A549 (cell line): Measurements from ENCODE around the gene MED26.

ENCODE experiments used
- CEBPB ChIP-seq, 2 experiments: fragments of >200 bp in 1 of 2; sonication (Bioruptor Twin) in 1 of 2; formaldehyde crosslinking in 1 of 2; IDR thresholded peaks; 2 replicates each; pipeline ENCODE4 v1.6.1; 2012 to 2016
- CHD2 ChIP-seq: fragments of 150-350 bp; IDR thresholded peaks from 2 replicates; pipeline ENCODE4 v1.6.1; 2014; ENCODE audit warnings: low read length; ENCODE audit not compliant: partially characterized antibody
- EHMT2 ChIP-seq: fragments of 200-600 bp; sonication (generic); IDR thresholded peaks from 2 replicates; pipeline ENCODE4 v1.6.1; 2016; ENCODE audit warnings: antibody characterized with exemption, low read depth, mild to moderate bottlenecking, moderate library complexity
- EP300 ChIP-seq, 2 experiments: fragments of >200 bp; sonication (Bioruptor Twin); formaldehyde crosslinking; IDR thresholded peaks; 2 replicates in 1 of 2; 3 replicates in 1 of 2; pipeline ENCODE4 v1.6.1; 2016 to 2017
- RAD21 ChIP-seq, 2 experiments: fragments of >200 bp in 1 of 2; sonication (Bioruptor Twin) in 1 of 2; formaldehyde crosslinking in 1 of 2; IDR thresholded peaks in 1 of 2; conservative IDR thresholded peaks in 1 of 2; 2 replicates in 1 of 2; 3 replicates in 1 of 2; pipeline ENCODE4 v1.6.1; 2012 to 2018; ENCODE audit warnings: inconsistent platforms in 1 of 2
- RCOR1 ChIP-seq: fragments of 150-350 bp; IDR thresholded peaks from 2 replicates; pipeline ENCODE4 v1.6.1; 2014; ENCODE audit warnings: antibody characterized with exemption, low read length, low read depth
- RFX5 ChIP-seq: fragments of 450-650 bp; IDR thresholded peaks from 2 replicates; pipeline ENCODE4 v1.7.1; 2014; ENCODE audit warnings: antibody characterized with exemption, mild to moderate bottlenecking, moderate library complexity
- TF ChIP-seq, protein P1 (sequence below): fragments of 200-600 bp; sonication (generic); IDR thresholded peaks from 2 replicates; pipeline ENCODE4 v1.6.1; 2016; ENCODE audit warnings: antibody characterized with exemption, mild to moderate bottlenecking, moderate library complexity
- TF ChIP-seq, protein P2 (sequence below): fragments of >200 bp; sonication (Bioruptor Twin); formaldehyde crosslinking; IDR thresholded peaks from 3 replicates; pipeline ENCODE4 v1.5.1; 2016

DNA sequence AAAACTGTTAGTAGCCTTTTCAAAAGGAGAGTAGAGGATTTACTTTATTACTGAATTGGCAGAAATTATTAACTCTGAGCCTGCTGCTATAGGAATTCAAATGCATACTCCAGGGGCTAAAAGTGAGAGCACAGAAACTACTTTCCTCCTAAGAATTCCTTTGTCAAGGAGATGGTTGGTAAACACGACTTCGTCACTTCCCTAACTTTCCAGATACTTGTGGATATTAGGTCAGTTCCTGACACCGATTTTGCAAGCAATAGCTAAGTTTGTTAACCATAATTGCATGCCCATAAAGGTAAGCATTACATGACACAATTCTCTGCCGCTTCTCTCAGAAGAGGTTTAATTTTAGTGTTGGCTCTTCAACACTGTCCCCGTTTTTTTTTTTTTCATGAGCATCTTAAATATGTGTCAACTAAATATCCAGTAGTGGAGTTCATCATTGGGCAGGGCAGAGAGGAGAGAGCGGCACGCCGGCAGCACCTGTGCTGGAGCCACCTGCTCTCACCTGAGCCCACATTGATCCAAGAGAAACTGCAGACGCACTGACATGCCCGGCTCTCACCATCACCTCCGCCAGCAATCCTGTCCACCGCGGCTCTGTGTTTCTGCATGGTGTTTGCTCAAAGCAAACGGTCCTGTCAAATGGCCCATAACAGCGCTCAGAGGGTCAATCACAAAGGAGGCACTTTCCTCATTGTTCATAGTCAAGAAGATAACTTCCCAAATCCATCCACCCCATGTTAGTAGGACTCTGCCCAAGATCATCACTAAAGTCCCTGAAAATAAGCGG, 2.6 kb downstream of the MED26 start:
- TF ChIP-seq, protein P1, sequence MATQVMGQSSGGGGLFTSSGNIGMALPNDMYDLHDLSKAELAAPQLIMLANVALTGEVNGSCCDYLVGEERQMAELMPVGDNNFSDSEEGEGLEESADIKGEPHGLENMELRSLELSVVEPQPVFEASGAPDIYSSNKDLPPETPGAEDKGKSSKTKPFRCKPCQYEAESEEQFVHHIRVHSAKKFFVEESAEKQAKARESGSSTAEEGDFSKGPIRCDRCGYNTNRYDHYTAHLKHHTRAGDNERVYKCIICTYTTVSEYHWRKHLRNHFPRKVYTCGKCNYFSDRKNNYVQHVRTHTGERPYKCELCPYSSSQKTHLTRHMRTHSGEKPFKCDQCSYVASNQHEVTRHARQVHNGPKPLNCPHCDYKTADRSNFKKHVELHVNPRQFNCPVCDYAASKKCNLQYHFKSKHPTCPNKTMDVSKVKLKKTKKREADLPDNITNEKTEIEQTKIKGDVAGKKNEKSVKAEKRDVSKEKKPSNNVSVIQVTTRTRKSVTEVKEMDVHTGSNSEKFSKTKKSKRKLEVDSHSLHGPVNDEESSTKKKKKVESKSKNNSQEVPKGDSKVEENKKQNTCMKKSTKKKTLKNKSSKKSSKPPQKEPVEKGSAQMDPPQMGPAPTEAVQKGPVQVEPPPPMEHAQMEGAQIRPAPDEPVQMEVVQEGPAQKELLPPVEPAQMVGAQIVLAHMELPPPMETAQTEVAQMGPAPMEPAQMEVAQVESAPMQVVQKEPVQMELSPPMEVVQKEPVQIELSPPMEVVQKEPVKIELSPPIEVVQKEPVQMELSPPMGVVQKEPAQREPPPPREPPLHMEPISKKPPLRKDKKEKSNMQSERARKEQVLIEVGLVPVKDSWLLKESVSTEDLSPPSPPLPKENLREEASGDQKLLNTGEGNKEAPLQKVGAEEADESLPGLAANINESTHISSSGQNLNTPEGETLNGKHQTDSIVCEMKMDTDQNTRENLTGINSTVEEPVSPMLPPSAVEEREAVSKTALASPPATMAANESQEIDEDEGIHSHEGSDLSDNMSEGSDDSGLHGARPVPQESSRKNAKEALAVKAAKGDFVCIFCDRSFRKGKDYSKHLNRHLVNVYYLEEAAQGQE: no peak
- TF ChIP-seq, protein P2, sequence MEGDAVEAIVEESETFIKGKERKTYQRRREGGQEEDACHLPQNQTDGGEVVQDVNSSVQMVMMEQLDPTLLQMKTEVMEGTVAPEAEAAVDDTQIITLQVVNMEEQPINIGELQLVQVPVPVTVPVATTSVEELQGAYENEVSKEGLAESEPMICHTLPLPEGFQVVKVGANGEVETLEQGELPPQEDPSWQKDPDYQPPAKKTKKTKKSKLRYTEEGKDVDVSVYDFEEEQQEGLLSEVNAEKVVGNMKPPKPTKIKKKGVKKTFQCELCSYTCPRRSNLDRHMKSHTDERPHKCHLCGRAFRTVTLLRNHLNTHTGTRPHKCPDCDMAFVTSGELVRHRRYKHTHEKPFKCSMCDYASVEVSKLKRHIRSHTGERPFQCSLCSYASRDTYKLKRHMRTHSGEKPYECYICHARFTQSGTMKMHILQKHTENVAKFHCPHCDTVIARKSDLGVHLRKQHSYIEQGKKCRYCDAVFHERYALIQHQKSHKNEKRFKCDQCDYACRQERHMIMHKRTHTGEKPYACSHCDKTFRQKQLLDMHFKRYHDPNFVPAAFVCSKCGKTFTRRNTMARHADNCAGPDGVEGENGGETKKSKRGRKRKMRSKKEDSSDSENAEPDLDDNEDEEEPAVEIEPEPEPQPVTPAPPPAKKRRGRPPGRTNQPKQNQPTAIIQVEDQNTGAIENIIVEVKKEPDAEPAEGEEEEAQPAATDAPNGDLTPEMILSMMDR: no peak
- TF ChIP-seq RFX5 (no peak), RAD21 (conservative IDR thresholded peaks at IDR 0.05 in 1 of 2, IDR thresholded peaks at IDR 0.05 in 1 of 2) (no peak), CHD2 (no peak), CEBPB (IDR thresholded peaks at IDR 0.05) (no peak), EP300 (IDR thresholded peaks at IDR 0.05) (no peak), EHMT2 (no peak), RCOR1 (no peak)
